ENCODE measurements around the gene MIP.
"Not testable (repeated sequence)": the region's sequence is repeated elsewhere in the genome, so short reads cannot be mapped to it uniquely, and the experiment has no call there.

DNA sequence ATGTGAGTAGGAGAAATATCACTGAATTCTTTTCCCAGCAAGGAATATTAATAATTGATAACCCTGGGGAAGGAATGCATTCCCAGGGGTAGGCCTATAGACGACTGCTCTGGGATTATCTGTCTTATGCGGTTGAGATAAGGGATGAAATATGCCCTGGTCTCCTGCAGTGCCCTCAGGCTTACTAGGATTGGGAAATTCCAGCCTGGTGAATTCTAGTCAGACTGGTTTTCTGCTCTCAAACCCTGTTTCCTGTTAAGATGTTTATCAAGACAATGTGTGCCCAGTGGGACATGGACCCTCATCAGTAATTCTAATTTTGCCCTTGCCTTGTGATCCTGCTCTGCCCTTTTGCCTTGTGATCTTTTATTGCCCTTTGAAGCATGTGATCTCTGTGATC is 11.2 kb downstream of the MIP start:
- TF ChIP-seq TMF1 (CRISPR knock-in tag; IDR thresholded peaks at IDR 0.05; ENCODE audit: low read depth); ELF4 (CRISPR knock-in tag; IDR thresholded peaks at IDR 0.05; ENCODE audit: borderline replicate concordance); JUND (CRISPR knock-in tag; IDR thresholded peaks at IDR 0.05); TAF1 (CRISPR knock-in tag; IDR thresholded peaks at IDR 0.05); MYC (CRISPR knock-in tag; IDR thresholded peaks at IDR 0.05; ENCODE audit: borderline replicate concordance); ZNF607 (CRISPR knock-in tag; IDR thresholded peaks at IDR 0.05; ENCODE audit: borderline replicate concordance); MLLT10 (CRISPR knock-in tag; IDR thresholded peaks at IDR 0.05); HIVEP1 (CRISPR knock-in tag; IDR thresholded peaks at IDR 0.05); ZNF33A (CRISPR knock-in tag; IDR thresholded peaks at IDR 0.05; ENCODE audit: borderline replicate concordance); GABPA (IDR thresholded peaks at IDR 0.05; ENCODE audit: low read depth, low read length); GABPA (CRISPR knock-in tag; IDR thresholded peaks at IDR 0.05; ENCODE audit: low read depth): not testable (repeated sequence)
- TF ChIP-seq, protein P1, sequence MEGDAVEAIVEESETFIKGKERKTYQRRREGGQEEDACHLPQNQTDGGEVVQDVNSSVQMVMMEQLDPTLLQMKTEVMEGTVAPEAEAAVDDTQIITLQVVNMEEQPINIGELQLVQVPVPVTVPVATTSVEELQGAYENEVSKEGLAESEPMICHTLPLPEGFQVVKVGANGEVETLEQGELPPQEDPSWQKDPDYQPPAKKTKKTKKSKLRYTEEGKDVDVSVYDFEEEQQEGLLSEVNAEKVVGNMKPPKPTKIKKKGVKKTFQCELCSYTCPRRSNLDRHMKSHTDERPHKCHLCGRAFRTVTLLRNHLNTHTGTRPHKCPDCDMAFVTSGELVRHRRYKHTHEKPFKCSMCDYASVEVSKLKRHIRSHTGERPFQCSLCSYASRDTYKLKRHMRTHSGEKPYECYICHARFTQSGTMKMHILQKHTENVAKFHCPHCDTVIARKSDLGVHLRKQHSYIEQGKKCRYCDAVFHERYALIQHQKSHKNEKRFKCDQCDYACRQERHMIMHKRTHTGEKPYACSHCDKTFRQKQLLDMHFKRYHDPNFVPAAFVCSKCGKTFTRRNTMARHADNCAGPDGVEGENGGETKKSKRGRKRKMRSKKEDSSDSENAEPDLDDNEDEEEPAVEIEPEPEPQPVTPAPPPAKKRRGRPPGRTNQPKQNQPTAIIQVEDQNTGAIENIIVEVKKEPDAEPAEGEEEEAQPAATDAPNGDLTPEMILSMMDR (CRISPR knock-in tag; IDR thresholded peaks at IDR 0.05) = not testable (repeated sequence)
- TF ChIP-seq, protein P2, sequence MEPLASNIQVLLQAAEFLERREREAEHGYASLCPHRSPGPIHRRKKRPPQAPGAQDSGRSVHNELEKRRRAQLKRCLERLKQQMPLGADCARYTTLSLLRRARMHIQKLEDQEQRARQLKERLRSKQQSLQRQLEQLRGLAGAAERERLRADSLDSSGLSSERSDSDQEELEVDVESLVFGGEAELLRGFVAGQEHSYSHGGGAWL (CRISPR knock-in tag; IDR thresholded peaks at IDR 0.05) = not testable (repeated sequence)

All from HepG2 (cell line).